Activated T-helper 2 cell treated with anti-CD3 and anti-CD28 coated beads, Interferon-gamma antibody, Interleukin-2, Interleukin-4, amounts not matched to agents 10 μg/mL and 5 μg/mL and 100 μg/mL, durations not matched to agents 14 hours and 24 hours and 36 hours (primary cell): Measurements from ENCODE around the gene IL12RB2. TPM values are rescaled to one million over a fixed set of nuclear protein-coding genes. Genes with fewer than 3 reads are reported as not detected.

Experiments
- DNase-seq: peaks from one replicate; pipeline ENCODE4 v3.0.0; 2021; ENCODE audit warnings: low spot score
- H3K27ac Mint-ChIP-seq: one replicate; pipeline ENCODE4 v1.8.0; 2021; ENCODE audit warnings: mixed read lengths
- H3K27me3 Mint-ChIP-seq: one replicate; pipeline ENCODE4 v1.8.0; 2021; ENCODE audit warnings: low read depth, mixed read lengths
- H3K36me3 Mint-ChIP-seq: one replicate; pipeline ENCODE4 v1.8.0; 2021; ENCODE audit warnings: low read depth, mixed read lengths
- H3K4me1 Mint-ChIP-seq: one replicate; pipeline ENCODE4 v1.8.0; 2021; ENCODE audit warnings: low read depth, mixed read lengths
- H3K4me3 Mint-ChIP-seq: one replicate; pipeline ENCODE4 v1.8.0; 2021; ENCODE audit warnings: low read depth, mild to moderate bottlenecking, moderate library complexity, mixed read lengths
- H3K9me3 Mint-ChIP-seq: one replicate; pipeline ENCODE4 v1.8.0; 2021; ENCODE audit warnings: mixed read lengths
- intact Hi-C: fragments of 100-400 bp; cut with micrococcal nuclease; formaldehyde crosslinking; loops from one replicate; pipeline ENCODE4 v1.15.1; 2023
- total RNA-seq: library from RNA; stranded (reverse); gene quantifications from 2 replicates; pipeline ENCODE4 v1.2.3, GENCODE V29; 2022

Gene IL12RB2
- total RNA-seq, 1 donor from 2014 or later: 108 TPM

GRCh38 chr1:67285780-67286488 lies 21.7 kb upstream of the IL12RB2 start:
- DNase-seq: no peak
- intact Hi-C loops: loop anchor here (1.0 kb wide), 3 partner anchors 12 to 22 kb away; no protein-coding TSS in a partner anchor
- peak overlapping the region; percentile 78 for H3K27ac Mint-ChIP-seq

DNA sequence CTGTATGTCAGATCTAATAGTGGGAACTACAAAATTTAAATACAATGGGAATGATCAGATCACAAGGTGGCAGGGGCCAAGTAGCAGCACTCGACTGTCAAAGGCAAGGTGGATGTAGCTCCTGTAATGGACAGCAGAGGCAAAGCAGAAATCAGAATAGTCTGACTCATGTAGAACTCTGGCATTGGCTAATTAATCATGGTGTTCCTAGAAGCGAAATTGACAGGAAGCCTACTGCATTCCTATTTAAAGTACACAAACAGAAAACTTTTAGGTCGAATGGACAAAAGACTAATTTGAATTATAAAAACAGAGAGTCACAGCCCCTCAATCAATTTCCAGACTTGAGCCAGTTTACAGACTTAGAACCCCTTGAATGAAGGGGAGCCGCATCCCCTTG lies 17.4 kb upstream of the IL12RB2 start:
- H3K4me3 Mint-ChIP-seq: no peak overlapping the region
- H3K27me3 Mint-ChIP-seq: no peaks in the 10 kb centered on the region
- no peak overlapping the region for H3K27ac Mint-ChIP-seq
- peaks cover 16% of the 10 kb centered on the region for H3K9me3 Mint-ChIP-seq
- DNase-seq: no peak
- intact Hi-C loops: no loop called here
- peaks cover 50% of the 10 kb centered on the region for H3K4me1 Mint-ChIP-seq
- peaks cover 9% of the 10 kb centered on the region for H3K36me3 Mint-ChIP-seq

More at GRCh38 chr1:67285780-67286488, 21.7 kb upstream of the IL12RB2 start:
- H3K36me3 Mint-ChIP-seq: peaks cover 5% of the 10 kb centered on the region
- H3K4me1 Mint-ChIP-seq: peaks cover 27% of the 10 kb centered on the region
- no peak overlapping the region for H3K4me3 Mint-ChIP-seq
- peaks cover under 1% of the 10 kb centered on the region for H3K9me3 Mint-ChIP-seq
- H3K27me3 Mint-ChIP-seq: no peaks in the 10 kb centered on the region

GRCh38 chr1:67294836-67295617 lies 12.6 kb upstream of the IL12RB2 start:
- no peaks in the 10 kb centered on the region for H3K27me3 Mint-ChIP-seq
- H3K4me3 Mint-ChIP-seq: peak overlapping the region; percentile 68
- intact Hi-C loops: loop anchor here (1.0 to 2.0 kb wide), 3 partner anchors 9 to 38 kb away; no protein-coding TSS in a partner anchor
- H3K27ac Mint-ChIP-seq: peak overlapping the region; percentile 92
- peak; percentile 34 for DNase-seq
- peaks cover 4% of the 10 kb centered on the region for H3K36me3 Mint-ChIP-seq
- H3K4me1 Mint-ChIP-seq: peaks cover 46% of the 10 kb centered on the region
- peaks cover 20% of the 10 kb centered on the region for H3K9me3 Mint-ChIP-seq

DNA sequence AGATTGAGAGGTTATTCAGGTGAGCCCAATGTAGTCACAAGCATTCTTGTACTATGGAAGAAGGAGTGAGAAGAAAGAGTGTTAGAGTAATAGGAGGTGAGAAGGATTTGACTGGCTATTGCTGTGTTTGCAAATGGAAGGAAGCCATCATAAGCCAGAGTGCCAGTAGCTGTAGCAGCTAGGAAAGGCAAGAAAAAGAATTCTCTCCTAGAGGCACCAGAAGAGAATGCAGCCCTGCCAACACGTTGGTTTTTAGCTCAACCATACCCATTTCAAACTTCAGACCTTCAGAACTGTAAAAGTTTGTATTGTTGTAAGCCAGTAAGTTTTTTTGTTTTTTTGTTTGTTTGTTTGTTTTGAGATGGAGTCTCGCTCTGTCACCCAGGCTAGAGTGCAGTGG lies 8.9 kb upstream of the IL12RB2 start:
- Mint-ChIP-seq H3K4me3 (no peak overlapping the region), H3K27me3 (no peaks in the 10 kb centered on the region), H3K27ac (no peak overlapping the region), H3K36me3 (no peaks in the 10 kb centered on the region), H3K4me1 (peaks cover 58% of the 10 kb centered on the region), H3K9me3 (peaks cover 4% of the 10 kb centered on the region)
- DNase-seq: no peak
- intact Hi-C loops: no loop called here

DNA sequence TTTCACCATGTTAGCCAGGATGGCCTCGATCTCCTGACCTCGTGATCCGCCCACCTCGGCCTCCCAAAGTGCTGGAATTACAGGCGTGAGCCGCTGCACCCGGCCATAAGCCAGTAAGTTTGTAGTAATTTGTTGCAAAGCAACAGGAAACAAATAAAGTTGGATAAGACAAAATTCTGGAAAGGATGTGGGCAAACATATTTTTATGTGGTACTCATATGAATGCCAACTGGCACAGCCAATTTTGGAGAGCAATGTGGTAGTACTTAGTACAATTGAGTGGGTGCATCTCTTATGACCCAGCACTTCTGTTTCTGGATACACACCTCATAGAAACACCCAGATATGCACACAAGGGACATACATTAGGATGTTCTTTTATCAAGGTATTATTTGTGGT lies 8.4 kb upstream of the IL12RB2 start:
- no peaks in the 10 kb centered on the region for H3K27me3 Mint-ChIP-seq
- no peak overlapping the region for H3K27ac Mint-ChIP-seq
- H3K4me3 Mint-ChIP-seq: no peak overlapping the region
- no peaks in the 10 kb centered on the region for H3K36me3 Mint-ChIP-seq
- H3K4me1 Mint-ChIP-seq: peaks cover 59% of the 10 kb centered on the region
- H3K9me3 Mint-ChIP-seq: peaks cover 4% of the 10 kb centered on the region
- intact Hi-C loops: no loop called here
- DNase-seq: no peak

- H3K4me1 Mint-ChIP-seq: peaks cover 54% of the 10 kb centered on the region
- no peak overlapping the region for H3K27ac Mint-ChIP-seq
- no peaks in the 10 kb centered on the region for H3K36me3 Mint-ChIP-seq
- H3K4me3 Mint-ChIP-seq: no peak overlapping the region
- peaks cover 4% of the 10 kb centered on the region for H3K9me3 Mint-ChIP-seq
- intact Hi-C loops: loop anchor here (10.0 kb wide), 1 partner anchor 366 kb away; no protein-coding TSS in a partner anchor
- no peak for DNase-seq
- no peaks in the 10 kb centered on the region for H3K27me3 Mint-ChIP-seq
These were observed 7.1 kb upstream of the IL12RB2 start for GRCh38 chr1:67300561-67300960.

GRCh38 chr1:67304023-67304422 lies 3.6 kb upstream of the IL12RB2 start:
- H3K4me1 Mint-ChIP-seq: peaks cover 62% of the 10 kb centered on the region
- no peak for DNase-seq
- H3K9me3 Mint-ChIP-seq: no peaks in the 10 kb centered on the region
- intact Hi-C loops: loop anchor here (1.0 to 10.0 kb wide), 8 partner anchors 9 to 369 kb away; no protein-coding TSS in a partner anchor
- H3K4me3 Mint-ChIP-seq: peak overlapping the region; percentile 62
- peak overlapping the region; percentile 89 for H3K27ac Mint-ChIP-seq
- peaks cover 8% of the 10 kb centered on the region for H3K36me3 Mint-ChIP-seq
- H3K27me3 Mint-ChIP-seq: no peaks in the 10 kb centered on the region

- Mint-ChIP-seq H3K36me3 (peaks cover 32% of the 10 kb centered on the region), H3K9me3 (no peaks in the 10 kb centered on the region), H3K4me3 (peak overlapping the region; percentile 83), H3K27ac (peak overlapping the region; percentile 95), H3K27me3 (no peaks in the 10 kb centered on the region), H3K4me1 (peaks cover 65% of the 10 kb centered on the region)
- intact Hi-C loops: loop anchor here (1.0 to 10.0 kb wide), 2 partner anchors 8 to 372 kb away; no protein-coding TSS in a partner anchor
- no peak for DNase-seq
These were observed 1.1 kb upstream of the IL12RB2 start for GRCh38 chr1:67306547-67306946.

DNA sequence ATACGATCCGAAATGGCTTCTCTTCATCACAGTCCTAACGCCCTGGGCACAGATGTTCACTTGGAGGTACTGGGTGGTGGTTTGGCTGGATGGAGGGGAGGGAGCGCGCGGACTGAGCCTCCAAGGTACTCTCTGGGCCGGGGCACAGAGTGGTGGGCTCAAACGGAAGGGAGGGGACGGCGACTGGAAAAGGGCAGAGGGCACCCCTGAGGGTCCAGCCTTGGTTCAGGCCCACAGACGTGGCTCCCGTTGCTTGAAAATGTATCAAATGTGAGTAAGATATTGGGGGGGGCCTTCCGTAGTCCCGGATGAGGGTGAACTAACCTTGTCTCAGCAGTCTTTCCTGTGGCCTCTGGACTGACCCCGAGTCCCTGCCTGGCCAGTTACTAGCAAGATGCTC lies 463 bp downstream of the IL12RB2 start:
- no peaks in the 10 kb centered on the region for H3K27me3 Mint-ChIP-seq
- H3K4me1 Mint-ChIP-seq: peaks cover 69% of the 10 kb centered on the region
- no peaks in the 10 kb centered on the region for H3K9me3 Mint-ChIP-seq
- H3K27ac Mint-ChIP-seq: peak overlapping the region; percentile 94
- peak overlapping the region; percentile 94 for H3K4me3 Mint-ChIP-seq
- no peak for DNase-seq
- intact Hi-C loops: loop anchor here (1.0 to 10.0 kb wide), 2 partner anchors 22 to 373 kb away; no protein-coding TSS in a partner anchor
- peaks cover 48% of the 10 kb centered on the region for H3K36me3 Mint-ChIP-seq

GRCh38 chr1:67312615-67313014 lies 4.9 kb downstream of the IL12RB2 start:
- Mint-ChIP-seq H3K27ac (peak overlapping the region; percentile 56), H3K36me3 (peaks cover 66% of the 10 kb centered on the region), H3K4me1 (peaks cover 62% of the 10 kb centered on the region), H3K27me3 (no peaks in the 10 kb centered on the region), H3K4me3 (peak overlapping the region; percentile 48), H3K9me3 (no peaks in the 10 kb centered on the region)
- intact Hi-C loops: no loop called here
- no peak for DNase-seq

GRCh38 chr1:67313934-67314671 lies 6.4 kb downstream of the IL12RB2 start:
- intact Hi-C loops: loop anchor here (1.0 to 2.0 kb wide), 2 partner anchors 8 to 19 kb away; no protein-coding TSS in a partner anchor
- Mint-ChIP-seq H3K36me3 (peaks cover 58% of the 10 kb centered on the region), H3K9me3 (no peaks in the 10 kb centered on the region), H3K27me3 (no peaks in the 10 kb centered on the region), H3K4me1 (peaks cover 58% of the 10 kb centered on the region), H3K27ac (peak overlapping the region; percentile 77), H3K4me3 (peak overlapping the region; percentile 31)
- DNase-seq: no peak

DNA sequence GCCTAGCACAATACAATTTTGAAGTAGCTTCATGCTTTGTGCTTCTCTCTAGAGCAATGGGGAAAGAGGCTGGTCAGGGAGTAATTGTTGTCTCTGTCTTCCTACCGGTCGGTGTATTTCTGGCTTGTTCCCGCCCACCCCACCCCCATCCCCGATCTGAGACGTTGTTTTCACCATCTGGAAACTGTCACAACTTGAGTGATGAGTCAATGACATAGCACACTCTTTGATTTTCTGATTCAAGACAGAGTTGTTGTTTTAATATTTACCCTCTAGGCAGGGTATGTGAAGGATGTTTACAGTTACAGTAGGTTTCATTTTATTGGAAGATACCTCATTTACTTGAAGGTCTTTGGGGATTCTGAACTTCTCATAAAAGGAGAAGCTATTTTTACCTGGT lies 7.0 kb downstream of the IL12RB2 start:
- Mint-ChIP-seq H3K4me1 (peaks cover 56% of the 10 kb centered on the region), H3K27me3 (no peaks in the 10 kb centered on the region), H3K9me3 (no peaks in the 10 kb centered on the region), H3K4me3 (peak overlapping the region; percentile 32), H3K27ac (peak overlapping the region; percentile 77), H3K36me3 (peaks cover 57% of the 10 kb centered on the region)
- DNase-seq: no peak
- intact Hi-C loops: loop anchor here (1.0 to 2.0 kb wide), 2 partner anchors 8 to 18 kb away; no protein-coding TSS in a partner anchor
